Stimulated activated CD8-positive, alpha-beta memory T cell treated with anti-CD3 and anti-CD28 coated beads, Interleukin-4, amount 100 ng/mL, for 4 hours (primary cell): ENCODE results near the gene PRKRIP1.
"Not testable (repeated sequence)": the region's sequence is repeated elsewhere in the genome, so short reads cannot be mapped to it uniquely, and the experiment has no call there.

ENCODE experiments used
- DNase-seq, 2 donors: peaks; one replicate each; pipeline ENCODE4 v3.0.0-alpha.2; 2020; ENCODE audit warnings: low read depth in 2 of 2, low spot score in 1 of 2

The PRKRIP1 gene

GRCh38 chr7:102474736-102475435 is 78.7 kb downstream of the PRKRIP1 start:
- DNase-seq = not testable (repeated sequence)
